Heart right ventricle (tissue), 16 donors: ENCODE measurements around the gene TICAM2. TPM values are rescaled to one million over a fixed set of nuclear protein-coding genes. Genes with fewer than 3 reads are reported as not detected.

Experiments used
- ATAC-seq, 8 donors: fragments of 200-7000 bp; cut with Tn5 transposase; one replicate each; pipeline ENCODE4 v1.9.1; 2020; ENCODE audit warnings: mild to moderate bottlenecking in 8 of 8, moderate library complexity in 8 of 8, moderate number of reproducible peaks in 1 of 8
- DNase-seq, 2 donors: peaks; one replicate each; pipeline ENCODE4 v3.0.0-alpha.2; 2020
- H3K27ac ChIP-seq, 10 donors: fragments of 200-600 bp; sonication (generic) in 2 of 10; one replicate each; pipeline versions ENCODE4 v1.5.0 to v1.8.0; 2020 to 2022; ENCODE audit warnings: mild to moderate bottlenecking in 3 of 10
- H3K27me3 ChIP-seq, 7 donors: fragments of 200-600 bp; one replicate each; pipeline ENCODE4 v1.8.0; 2021 to 2022; ENCODE audit warnings: mild to moderate bottlenecking in 2 of 7
- H3K36me3 ChIP-seq, 9 donors: fragments of 200-600 bp; sonication (generic) in 1 of 9; one replicate each; pipeline versions ENCODE4 v1.5.0 to v1.8.0; 2020 to 2022; ENCODE audit warnings: mild to moderate bottlenecking in 2 of 9
- H3K4me1 ChIP-seq, 9 donors: fragments of 200-600 bp; sonication (generic) in 1 of 9; one replicate each; pipeline versions ENCODE4 v1.5.0 to v1.8.0; 2020 to 2022; ENCODE audit warnings: mild to moderate bottlenecking in 4 of 9
- H3K4me3 ChIP-seq, 10 donors: fragments of 200-600 bp; sonication (generic) in 2 of 10; one replicate each; pipeline versions ENCODE4 v1.5.0 to v1.8.0; 2020 to 2022; ENCODE audit warnings: mild to moderate bottlenecking in 7 of 10, moderate library complexity in 2 of 10
- H3K9me3 ChIP-seq, 11 donors: fragments of 200-600 bp in 10 of 11; sonication (generic) in 2 of 11; one replicate each; pipeline versions ENCODE4 v1.5.0 to v1.8.0; 2013 to 2022; ENCODE audit warnings: mild to moderate bottlenecking in 2 of 11, control low read depth in 1 of 11, moderate library complexity in 1 of 11
- WGBS, 2 donors: extraction: QIAGEN DNeasy Blood & Tissue Kit; methylation state at CpG; one replicate each; pipeline ENCODE4 v1.1.7; 2013; ENCODE audit warnings: inconsistent platforms in 1 of 2; 5-methylcytosine and 5-hydroxymethylcytosine counted together
- intact Hi-C, 10 donors: fragments of 100-400 bp; cut with DNase I; formaldehyde crosslinking; loops; one replicate each; pipeline versions ENCODE4 v1.11.1 to v1.14.2; 2022
- polyA plus RNA-seq, 2 donors: library from polyadenylated mRNA; stranded (reverse); fragments of 200-250 nt; gene quantifications; one replicate each; pipeline ENCODE4 v1.2.3, GENCODE V29; 2013
- total RNA-seq, 10 donors: library from RNA; stranded (reverse); fragmentation: NEBNext Ultra II Directional in 3 of 10; extraction: Animal tissue kit (Norgen Biotek cat#: 25700) in 3 of 10; gene quantifications; one replicate each; pipeline versions ENCODE4 v1.2.1 to v1.2.4, GENCODE V29; 2021 to 2023
- TF ChIP-seq, protein P1 (sequence below), 9 donors: fragments of 200-600 bp; sonication (generic) in 2 of 9; IDR thresholded peaks; one replicate each; pipeline versions ENCODE4 v1.5.0 to v1.8.0; 2021 to 2022; ENCODE audit warnings: antibody characterized with exemption in 9 of 9, mild to moderate bottlenecking in 5 of 9, moderate library complexity in 1 of 9
- donor health status: Arrhythmogenic right ventricular cardiomyopathy.
- donor health status: ischemic (EF 13 %, LVEDD 7.1; RV severe dilation, severe dysfunction).
- donor health status: healthy with polysubstance abuse.
- donor health status: DM: no; HTN: yes; CAD: no.
- donor health status: DM: no; HTN: no; CAD: no.
- donor health status: ischemic (EF 25% LVEDD 6.9; RV normal size, moderate dysfunction).
- donor health status: ischemic (EF 25% LVEDD 5.7; RV mildly dilated, moderate dysfunction).
- donor health status: healthy.
- donor health status: DM: yes; HTN: yes; CAD: no.
- donor health status: Ischemic cardiomyopathy.
- donor health status: ischemic (EF 35%, LVEDD 5.7; RV mildly dilated, moderate dysfunction).
- donor health status: nonischemic (EF 11% LVEDD 7.7; RV severe dilation, severe dysfunction).
- donor health status: DM: yes; HTN: yes; CAD: no.
- donor health status: PGD.
- donor health status: ischemic (EF 29% LVEDD 5.4; RV normal size, mild dysfunction).
- donor health status: nonischemic (EF 23%, LVEDD 6.1; RV moderate dilation, normal function).

TICAM2 gene
- total and polyA plus RNA-seq, 12 donors, result 1.2 to 4.4 (median 1.9) TPM

DNA sequence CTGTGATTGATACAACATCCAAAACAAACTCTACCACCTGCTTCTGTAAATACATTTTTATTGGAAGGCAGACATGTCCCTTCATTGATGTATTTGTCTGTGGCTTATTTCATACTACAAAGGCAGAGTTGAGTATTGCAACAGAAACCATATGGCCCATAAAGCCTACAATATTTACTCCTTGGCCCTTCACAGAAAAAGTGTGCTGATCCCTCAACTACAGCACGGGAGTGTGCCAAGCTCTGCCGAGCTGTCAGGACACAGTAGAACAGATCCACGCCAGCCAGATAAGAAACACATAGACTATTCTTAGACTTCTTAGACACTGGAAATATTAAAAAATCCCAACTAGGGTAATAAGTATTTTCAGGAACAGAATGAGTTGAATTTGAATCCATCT, 13.2 kb downstream of the TICAM2 start:
- DNase-seq (no peak), ATAC-seq (peak; percentile 49 to 91 (median 84))
- no peak overlapping the region for H3K4me3 ChIP-seq
- H3K27ac ChIP-seq, result peak overlapping the region in 4 of 10 donors; percentile 19 to 44 (median 31)
- 24 to 51% methylated on average over 3 of the region's 3 CpGs for WGBS, 2 donors
- no peaks in the 10 kb centered on the region for H3K36me3 ChIP-seq
- intact Hi-C loops, result loop anchor here in 7 of 10 donors (5.0 to 10.0 kb wide), 5 partner anchors 212 to 494 kb away; no protein-coding TSS in a partner anchor
- no peaks in the 10 kb centered on the region for H3K27me3 ChIP-seq
- TF ChIP-seq, protein P1, sequence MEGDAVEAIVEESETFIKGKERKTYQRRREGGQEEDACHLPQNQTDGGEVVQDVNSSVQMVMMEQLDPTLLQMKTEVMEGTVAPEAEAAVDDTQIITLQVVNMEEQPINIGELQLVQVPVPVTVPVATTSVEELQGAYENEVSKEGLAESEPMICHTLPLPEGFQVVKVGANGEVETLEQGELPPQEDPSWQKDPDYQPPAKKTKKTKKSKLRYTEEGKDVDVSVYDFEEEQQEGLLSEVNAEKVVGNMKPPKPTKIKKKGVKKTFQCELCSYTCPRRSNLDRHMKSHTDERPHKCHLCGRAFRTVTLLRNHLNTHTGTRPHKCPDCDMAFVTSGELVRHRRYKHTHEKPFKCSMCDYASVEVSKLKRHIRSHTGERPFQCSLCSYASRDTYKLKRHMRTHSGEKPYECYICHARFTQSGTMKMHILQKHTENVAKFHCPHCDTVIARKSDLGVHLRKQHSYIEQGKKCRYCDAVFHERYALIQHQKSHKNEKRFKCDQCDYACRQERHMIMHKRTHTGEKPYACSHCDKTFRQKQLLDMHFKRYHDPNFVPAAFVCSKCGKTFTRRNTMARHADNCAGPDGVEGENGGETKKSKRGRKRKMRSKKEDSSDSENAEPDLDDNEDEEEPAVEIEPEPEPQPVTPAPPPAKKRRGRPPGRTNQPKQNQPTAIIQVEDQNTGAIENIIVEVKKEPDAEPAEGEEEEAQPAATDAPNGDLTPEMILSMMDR (IDR thresholded peaks at IDR 0.05), result no peak
- H3K4me1 ChIP-seq, result peaks cover 0 to 36% (median 9%) of the 10 kb centered on the region in 9 donors
- H3K9me3 ChIP-seq, result no peaks in the 10 kb centered on the region

DNA sequence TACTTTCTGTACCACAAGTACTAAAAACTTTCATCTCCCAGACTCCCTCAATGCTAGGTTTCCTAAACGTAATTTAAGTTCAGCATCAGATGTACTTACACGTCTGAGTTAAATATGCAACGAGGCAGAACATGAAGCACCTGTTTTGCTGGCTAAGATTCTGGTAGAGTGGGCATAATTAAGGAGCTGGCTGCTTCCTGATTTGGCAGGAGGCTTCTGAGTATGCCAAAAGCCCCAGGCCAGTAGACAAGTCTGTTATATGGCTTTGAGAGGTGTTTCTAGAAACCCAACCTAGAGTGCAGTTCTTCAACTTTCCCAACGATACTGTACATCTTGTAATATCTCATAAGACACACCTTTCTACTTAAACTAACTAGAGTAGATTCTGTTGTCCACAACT, 13.6 kb downstream of the TICAM2 start:
- Histone ChIP-seq H3K9me3 (no peaks in the 10 kb centered on the region), H3K27ac (peak overlapping the region in 4 of 10 donors; percentile 3 to 44 (median 20)), H3K4me3 (no peak overlapping the region), H3K4me1 (peaks cover 0 to 33% (median 9%) of the 10 kb centered on the region in 9 donors), H3K27me3 (no peaks in the 10 kb centered on the region), H3K36me3 (no peaks in the 10 kb centered on the region)
- 51 to 61% methylated on average over 4 of the region's 4 CpGs for WGBS, 2 donors
- no peak for ATAC-seq
- no peak for DNase-seq
- intact Hi-C loops, result loop anchor here in 7 of 10 donors (5.0 to 10.0 kb wide), 5 partner anchors 211 to 494 kb away; no protein-coding TSS in a partner anchor
- TF ChIP-seq, protein P1 (IDR thresholded peaks at IDR 0.05), result no peak

DNA sequence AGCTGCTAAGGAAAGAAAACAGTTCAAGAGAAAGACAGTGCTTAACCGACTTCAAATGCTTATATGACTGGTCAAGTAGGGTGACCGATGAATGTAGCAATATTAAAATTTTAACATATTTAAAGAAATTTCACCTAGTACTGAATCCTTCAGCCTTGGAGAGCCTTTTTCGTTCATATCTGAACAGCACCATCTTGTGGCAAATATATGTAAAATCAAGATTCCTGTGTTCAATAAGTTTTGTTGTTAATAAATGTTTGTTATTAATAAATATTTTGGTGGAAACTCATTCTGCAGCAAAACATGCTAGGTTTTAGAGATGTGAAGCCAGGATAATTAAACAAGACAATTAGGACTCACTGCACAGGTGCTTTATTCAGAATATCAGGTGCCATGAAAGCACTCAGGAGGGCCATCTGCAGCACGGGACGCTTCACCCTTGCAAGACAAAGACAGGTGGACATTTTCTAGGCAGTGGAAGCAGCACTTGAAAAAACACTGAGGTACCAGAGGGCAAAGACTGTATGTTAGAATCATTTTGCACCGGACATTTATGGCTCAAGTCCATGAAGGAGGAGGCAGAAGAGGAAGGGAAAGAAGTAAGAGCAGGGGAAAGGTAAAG, 15.6 kb downstream of the TICAM2 start:
- Histone ChIP-seq H3K4me3 (no peak overlapping the region), H3K27ac (no peak overlapping the region), H3K4me1 (peaks cover 0 to 33% (median 10%) of the 10 kb centered on the region in 9 donors), H3K27me3 (no peaks in the 10 kb centered on the region), H3K36me3 (no peaks in the 10 kb centered on the region), H3K9me3 (no peaks in the 10 kb centered on the region)
- WGBS, 2 donors, result 52 to 54% methylated on average over 6 of the region's 6 CpGs
- intact Hi-C loops, result loop anchor here (1.0 to 10.0 kb wide), 8 partner anchors 209 to 492 kb away; no protein-coding TSS in a partner anchor
- DNase-seq, result no peak
- peak in 3 of 8 donors; percentile 31 to 52 (median 43) for ATAC-seq
- TF ChIP-seq, protein P1 (IDR thresholded peaks at IDR 0.05), result peak; percentile 46 to 76 (median 64)

DNA sequence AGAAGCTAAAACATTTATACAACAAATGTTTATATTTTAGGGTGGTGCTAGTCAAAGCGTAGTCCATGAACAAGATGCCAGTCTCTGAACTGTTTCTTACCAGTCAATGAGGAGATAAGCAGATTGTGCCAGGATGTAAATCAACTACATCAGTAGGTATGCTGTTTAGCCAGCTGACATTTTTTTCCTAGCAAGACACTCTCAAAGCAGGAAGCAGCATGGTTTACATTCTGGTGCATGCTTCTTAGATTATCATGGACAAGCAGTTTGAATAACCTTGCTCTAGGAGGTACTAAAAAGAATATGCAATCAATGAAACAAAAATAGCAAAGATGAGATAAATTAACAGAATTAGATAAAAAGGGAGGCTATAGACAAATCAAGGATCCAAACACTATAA, 17.0 kb downstream of the TICAM2 start:
- intact Hi-C loops, result loop anchor here in 7 of 10 donors (5.0 to 10.0 kb wide), 5 partner anchors 208 to 490 kb away; no protein-coding TSS in a partner anchor
- H3K27me3 ChIP-seq, result no peaks in the 10 kb centered on the region
- H3K9me3 ChIP-seq, result no peaks in the 10 kb centered on the region
- peaks cover 0 to 33% (median 10%) of the 10 kb centered on the region in 9 donors for H3K4me1 ChIP-seq
- peaks cover 0 to 9% (median 0%) of the 10 kb centered on the region in 9 donors for H3K36me3 ChIP-seq
- no peak for ATAC-seq
- no peak for DNase-seq
- TF ChIP-seq, protein P1 (IDR thresholded peaks at IDR 0.05), result no peak
- 94 to 97% methylated on average over 1 of the region's 1 CpG for WGBS, 2 donors
- no peak overlapping the region for H3K4me3 ChIP-seq
- H3K27ac ChIP-seq, result no peak overlapping the region
